ENCODE results near the gene OR4F16.
"Not testable (repeated sequence)": the region's sequence is repeated elsewhere in the genome, so short reads cannot be mapped to it uniquely, and the experiment has no call there.

OR4F16 gene

GRCh38 chr1:686554-686953 lies at the start of gene OR4F16:
Gene OR4F16 (minus strand): TSS chr1:686654. CDS start chr1:686654, 0 bp downstream.
- not testable (repeated sequence) for DNase-seq

GRCh38 chr1:733649-734048 lies 47.2 kb upstream of the OR4F16 start:
- not testable (repeated sequence) for DNase-seq

DNA sequence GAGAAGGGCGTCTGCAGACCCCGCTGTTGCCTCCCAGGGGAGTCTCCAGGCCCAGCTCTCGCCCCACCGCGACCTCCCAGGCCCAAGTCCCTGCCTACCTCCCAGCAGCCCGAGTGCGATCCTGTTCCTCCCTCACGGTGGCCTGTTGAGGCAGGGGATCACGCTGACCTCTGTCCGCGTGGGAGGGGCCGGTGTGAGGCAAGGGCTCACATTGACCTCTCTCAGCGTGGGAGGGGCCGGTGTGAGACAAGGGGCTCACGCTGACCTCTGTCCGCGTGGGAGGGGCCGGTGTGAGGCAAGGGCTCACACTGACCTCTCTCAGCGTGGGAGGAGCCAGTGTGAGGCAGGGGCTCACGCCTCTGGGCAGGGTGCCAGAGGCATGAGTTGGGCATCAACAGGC lies 40.6 kb upstream of the OR4F16 start:
- DNase-seq = not testable (repeated sequence)

Measured in activated naive CD4-positive, alpha-beta T cell treated with anti-CD3 and anti-CD28 coated beads, Interleukin-2, amount 50 U/mL, for 16 hours (primary cell).